HEK293 (cell line): ENCODE results near the gene ICAM5.

Experiments
- CTCF ChIA-PET: fragments of 350-600 bp; formaldehyde crosslinking; extraction: SDS; loops from one replicate; lab custom pipeline; 2021; ENCODE audit warnings: antibody characterized with exemption; lab: Yijun Ruan, JAX
- POLR2A ChIA-PET: fragments of 300-600 bp; formaldehyde crosslinking; extraction: SDS; loops from one replicate; lab custom pipeline; 2020; ENCODE audit warnings: antibody characterized with exemption, inconsistent platforms; lab: Yijun Ruan, JAX
- H3K27ac ChIP-seq: fragments of 200-500 bp; sonication (Bioruptor generic); 2 replicates; pipeline ENCODE4 v1.5.1; 2014; ENCODE audit warnings: low read depth, low read length, control low read depth, inconsistent platforms; ENCODE audit errors: extremely low read depth
- H3K36me3 ChIP-seq, 2 experiments: fragments of 200-500 bp in 1 of 2; sonication (Bioruptor generic) in 1 of 2; 1 replicate in 1 of 2; 2 replicates in 1 of 2; pipeline ENCODE4 v1.5.1; 2014 to 2017; ENCODE audit warnings: inconsistent platforms in 2 of 2, low read length in 2 of 2; ENCODE audit not compliant: control insufficient read depth in 2 of 2, insufficient read depth in 1 of 2
- H3K4me1 ChIP-seq: fragments of 200-500 bp; sonication (Bioruptor generic); 2 replicates; pipeline ENCODE4 v1.5.1; 2014; ENCODE audit warnings: mild to moderate bottlenecking, low read length, inconsistent platforms; ENCODE audit not compliant: control insufficient read depth, insufficient read depth
- H3K4me3 ChIP-seq: 2 replicates; pipeline ENCODE4 v1.5.1; 2011; ENCODE audit warnings: low read depth, mild to moderate bottlenecking, control low read depth, low read length, moderate library complexity
- H3K9me3 ChIP-seq: fragments of 200-500 bp; sonication (Bioruptor generic); 2 replicates; pipeline ENCODE4 v1.5.1; 2014; ENCODE audit warnings: low read depth, low read length, inconsistent platforms; ENCODE audit not compliant: control insufficient read depth, insufficient read depth
- GLIS1 ChIP-seq: fragments of 450-650 bp; formaldehyde crosslinking; IDR thresholded peaks from 2 replicates; pipeline ENCODE4 v1.5.1; 2016; ENCODE audit warnings: missing biosample characterization, missing genetic modification characterization
- GLIS2 ChIP-seq: fragments of 450-650 bp; formaldehyde crosslinking; IDR thresholded peaks from 2 replicates; pipeline ENCODE4 v1.5.1; 2016; ENCODE audit warnings: missing biosample characterization, missing genetic modification characterization
- KLF8 ChIP-seq: fragments of 450-650 bp; formaldehyde crosslinking; IDR thresholded peaks from 2 replicates; pipeline ENCODE4 v1.5.1; 2016; ENCODE audit warnings: missing biosample characterization, missing genetic modification characterization
- KLF9 ChIP-seq: fragments of 450-650 bp; formaldehyde crosslinking; IDR thresholded peaks from 2 replicates; pipeline ENCODE4 v1.5.1; 2016; ENCODE audit warnings: missing biosample characterization, missing genetic modification characterization, low read depth
- SALL2 ChIP-seq: fragments of 450-650 bp; formaldehyde crosslinking; IDR thresholded peaks from 2 replicates; pipeline ENCODE4 v1.5.0; 2017; ENCODE audit warnings: missing biosample characterization, mild to moderate bottlenecking, missing genetic modification characterization, borderline replicate concordance
- SP2 ChIP-seq: fragments of 450-650 bp; formaldehyde crosslinking; IDR thresholded peaks from 2 replicates; pipeline ENCODE4 v1.5.1; 2016; ENCODE audit warnings: missing biosample characterization, missing genetic modification characterization
- SP3 ChIP-seq: fragments of 450-650 bp; formaldehyde crosslinking; IDR thresholded peaks from 2 replicates; pipeline ENCODE4 v1.5.1; 2016; ENCODE audit warnings: missing biosample characterization, missing genetic modification characterization
- TRIM28 ChIP-seq: IDR thresholded peaks from 2 replicates; pipeline ENCODE4 v1.6.1; 2011; ENCODE audit warnings: low read length, control low read depth, borderline replicate concordance
- YY1 ChIP-seq: fragments of 450-650 bp; formaldehyde crosslinking; IDR thresholded peaks from 2 replicates; pipeline ENCODE4 v1.5.1; 2018; ENCODE audit warnings: missing biosample characterization, missing genetic modification characterization
- ZBTB17 ChIP-seq: fragments of 450-650 bp; formaldehyde crosslinking; IDR thresholded peaks from 2 replicates; pipeline ENCODE4 v1.5.1; 2016; ENCODE audit warnings: missing biosample characterization, missing genetic modification characterization
- ZBTB20 ChIP-seq: fragments of 450-650 bp; formaldehyde crosslinking; IDR thresholded peaks from 2 replicates; pipeline ENCODE4 v1.5.1; 2016; ENCODE audit warnings: missing biosample characterization, missing genetic modification characterization
- ZNF146 ChIP-seq: fragments of 450-650 bp; formaldehyde crosslinking; IDR thresholded peaks from 2 replicates; pipeline ENCODE4 v1.5.1; 2016; ENCODE audit warnings: missing biosample characterization, missing genetic modification characterization
- ZNF341 ChIP-seq: fragments of 450-650 bp; formaldehyde crosslinking; IDR thresholded peaks from 2 replicates; pipeline ENCODE4; 2016; ENCODE audit warnings: low read depth, missing biosample characterization, missing genetic modification characterization
- ZNF391 ChIP-seq: fragments of 450-650 bp; formaldehyde crosslinking; IDR thresholded peaks from 2 replicates; pipeline ENCODE4 v1.5.1; 2016; ENCODE audit warnings: low read depth, missing biosample characterization, missing genetic modification characterization, borderline replicate concordance
- ZNF426 ChIP-seq: fragments of 450-650 bp; formaldehyde crosslinking; IDR thresholded peaks from 2 replicates; pipeline ENCODE4 v1.5.1; 2017; ENCODE audit warnings: missing biosample characterization, missing genetic modification characterization, mild to moderate bottlenecking, inconsistent platforms, moderate library complexity
- ZNF660 ChIP-seq: fragments of 450-650 bp; IDR thresholded peaks from 2 replicates; pipeline ENCODE4 v1.5.1; 2018; ENCODE audit warnings: missing biosample characterization, mild to moderate bottlenecking, missing genetic modification characterization
- TF ChIP-seq, protein P1 (sequence below): fragments of 450-650 bp; formaldehyde crosslinking; conservative IDR thresholded peaks from 2 replicates; pipeline ENCODE4 v1.5.1; 2016; ENCODE audit warnings: low read depth, missing biosample characterization, missing genetic modification characterization
- TF ChIP-seq, protein P2 (sequence below): fragments of 450-650 bp; formaldehyde crosslinking; IDR thresholded peaks from 2 replicates; pipeline ENCODE4 v1.5.1; 2016; ENCODE audit warnings: missing biosample characterization, missing genetic modification characterization
- TF ChIP-seq, protein P3 (sequence below): sonication (generic); formaldehyde crosslinking; IDR thresholded peaks from 2 replicates; pipeline ENCODE4 v1.8.1; 2022; ENCODE audit warnings: mild to moderate bottlenecking, moderate library complexity, missing genetic modification reagents

Gene ICAM5

DNA sequence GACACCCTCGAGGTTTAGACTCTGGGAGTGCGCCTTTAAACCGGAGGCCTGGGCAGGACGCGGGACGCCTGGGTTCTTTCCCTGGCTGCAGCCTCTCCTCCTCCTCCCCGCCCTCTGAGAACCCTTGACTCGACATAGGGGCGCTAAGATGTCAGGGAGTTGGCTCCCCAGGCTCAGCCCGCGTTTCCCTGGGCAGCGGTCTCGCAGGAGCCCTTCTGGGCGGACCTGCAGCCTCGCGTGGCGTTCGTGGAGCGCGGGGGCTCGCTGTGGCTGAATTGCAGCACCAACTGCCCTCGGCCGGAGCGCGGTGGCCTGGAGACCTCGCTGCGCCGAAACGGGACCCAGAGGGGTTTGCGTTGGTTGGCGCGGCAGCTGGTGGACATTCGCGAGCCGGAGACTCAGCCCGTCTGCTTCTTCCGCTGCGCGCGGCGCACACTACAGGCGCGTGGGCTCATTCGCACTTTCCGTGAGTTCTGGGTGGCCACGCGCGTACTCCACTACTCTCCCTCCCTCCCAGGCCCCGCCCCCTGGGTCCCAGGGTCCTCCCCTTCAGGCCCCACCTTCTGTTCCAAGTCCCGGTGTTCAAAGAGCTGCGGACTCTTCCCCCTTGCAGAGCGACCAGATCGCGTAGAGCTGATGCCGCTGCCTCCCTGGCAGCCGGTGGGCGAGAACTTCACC is 1.3 kb downstream of the ICAM5 start (continued):
- no peak for TF ChIP-seq ZNF146
- TF ChIP-seq GLIS1 (tag by site-specific recombination): peak; percentile 82
- peak; percentile 90 for TF ChIP-seq SP2 (tag by site-specific recombination)
- TF ChIP-seq KLF8 (tag by site-specific recombination): peak; percentile 17; the same call in 1 of the 2 replicates
- peak; percentile 78 for TF ChIP-seq KLF9 (tag by site-specific recombination)
- TF ChIP-seq SP3 (tag by site-specific recombination): peak; percentile 87
- peak; percentile 32 for TF ChIP-seq ZBTB17 (tag by site-specific recombination)
- no peak for TF ChIP-seq ZNF426 (tag by site-specific recombination)
- TF ChIP-seq TRIM28: no peak
- TF ChIP-seq, protein P1, sequence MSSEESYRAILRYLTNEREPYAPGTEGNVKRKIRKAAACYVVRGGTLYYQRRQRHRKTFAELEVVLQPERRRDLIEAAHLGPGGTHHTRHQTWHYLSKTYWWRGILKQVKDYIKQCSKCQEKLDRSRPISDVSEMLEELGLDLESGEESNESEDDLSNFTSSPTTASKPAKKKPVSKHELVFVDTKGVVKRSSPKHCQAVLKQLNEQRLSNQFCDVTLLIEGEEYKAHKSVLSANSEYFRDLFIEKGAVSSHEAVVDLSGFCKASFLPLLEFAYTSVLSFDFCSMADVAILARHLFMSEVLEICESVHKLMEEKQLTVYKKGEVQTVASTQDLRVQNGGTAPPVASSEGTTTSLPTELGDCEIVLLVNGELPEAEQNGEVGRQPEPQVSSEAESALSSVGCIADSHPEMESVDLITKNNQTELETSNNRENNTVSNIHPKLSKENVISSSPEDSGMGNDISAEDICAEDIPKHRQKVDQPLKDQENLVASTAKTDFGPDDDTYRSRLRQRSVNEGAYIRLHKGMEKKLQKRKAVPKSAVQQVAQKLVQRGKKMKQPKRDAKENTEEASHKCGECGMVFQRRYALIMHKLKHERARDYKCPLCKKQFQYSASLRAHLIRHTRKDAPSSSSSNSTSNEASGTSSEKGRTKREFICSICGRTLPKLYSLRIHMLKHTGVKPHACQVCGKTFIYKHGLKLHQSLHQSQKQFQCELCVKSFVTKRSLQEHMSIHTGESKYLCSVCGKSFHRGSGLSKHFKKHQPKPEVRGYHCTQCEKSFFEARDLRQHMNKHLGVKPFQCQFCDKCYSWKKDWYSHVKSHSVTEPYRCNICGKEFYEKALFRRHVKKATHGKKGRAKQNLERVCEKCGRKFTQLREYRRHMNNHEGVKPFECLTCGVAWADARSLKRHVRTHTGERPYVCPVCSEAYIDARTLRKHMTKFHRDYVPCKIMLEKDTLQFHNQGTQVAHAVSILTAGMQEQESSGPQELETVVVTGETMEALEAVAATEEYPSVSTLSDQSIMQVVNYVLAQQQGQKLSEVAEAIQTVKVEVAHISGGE (tag by site-specific recombination): no peak
- TF ChIP-seq, protein P2, sequence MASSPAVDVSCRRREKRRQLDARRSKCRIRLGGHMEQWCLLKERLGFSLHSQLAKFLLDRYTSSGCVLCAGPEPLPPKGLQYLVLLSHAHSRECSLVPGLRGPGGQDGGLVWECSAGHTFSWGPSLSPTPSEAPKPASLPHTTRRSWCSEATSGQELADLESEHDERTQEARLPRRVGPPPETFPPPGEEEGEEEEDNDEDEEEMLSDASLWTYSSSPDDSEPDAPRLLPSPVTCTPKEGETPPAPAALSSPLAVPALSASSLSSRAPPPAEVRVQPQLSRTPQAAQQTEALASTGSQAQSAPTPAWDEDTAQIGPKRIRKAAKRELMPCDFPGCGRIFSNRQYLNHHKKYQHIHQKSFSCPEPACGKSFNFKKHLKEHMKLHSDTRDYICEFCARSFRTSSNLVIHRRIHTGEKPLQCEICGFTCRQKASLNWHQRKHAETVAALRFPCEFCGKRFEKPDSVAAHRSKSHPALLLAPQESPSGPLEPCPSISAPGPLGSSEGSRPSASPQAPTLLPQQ: peak; percentile 56; the same call in 1 of the 2 replicates
- peak; percentile 77; the same call in 1 of the 2 replicates for TF ChIP-seq ZNF341 (tag by site-specific recombination)
- TF ChIP-seq SALL2 (tag by site-specific recombination): no peak

DNA sequence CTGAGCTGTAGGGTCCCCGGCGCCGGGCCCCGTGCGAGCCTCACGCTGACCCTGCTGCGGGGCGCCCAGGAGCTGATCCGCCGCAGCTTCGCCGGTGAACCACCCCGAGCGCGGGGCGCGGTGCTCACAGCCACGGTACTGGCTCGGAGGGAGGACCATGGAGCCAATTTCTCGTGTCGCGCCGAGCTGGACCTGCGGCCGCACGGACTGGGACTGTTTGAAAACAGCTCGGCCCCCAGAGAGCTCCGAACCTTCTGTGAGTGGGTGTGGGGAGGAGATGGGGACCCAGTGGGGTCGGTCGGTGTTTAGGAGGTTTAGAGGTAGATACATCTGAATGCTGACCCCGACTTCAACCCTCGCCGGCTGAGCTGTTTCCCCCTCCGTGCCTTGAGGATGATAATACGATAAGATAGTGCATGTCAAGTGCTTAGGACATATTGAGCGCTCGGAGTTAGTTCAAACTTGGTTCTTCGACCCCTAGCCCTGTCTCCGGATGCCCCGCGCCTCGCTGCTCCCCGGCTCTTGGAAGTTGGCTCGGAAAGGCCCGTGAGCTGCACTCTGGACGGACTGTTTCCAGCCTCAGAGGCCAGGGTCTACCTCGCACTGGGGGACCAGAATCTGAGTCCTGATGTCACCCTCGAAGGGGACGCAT is 1.9 kb downstream of the ICAM5 start:
- Histone ChIP-seq H3K4me1 (peaks cover 4% of the 10 kb centered on the region; the same call in 1 of the 2 replicates), H3K36me3 (peaks cover 0 to 5% of the 10 kb centered on the region in 2 experiments; a peak in 1 of 3 replicates), H3K27ac (peak overlapping the region; percentile 6; the same call in 1 of the 2 replicates)
- CTCF ChIA-PET: interaction anchor here (0.7 to 1.9 kb wide), 5 partner anchors 8 to 42 kb away, joined by 3 to 6 read pairs (median 4); no protein-coding TSS in a partner anchor
- peak; percentile 21; the same call in 1 of the 2 replicates for TF ChIP-seq GLIS2 (tag by site-specific recombination)
- peak; percentile 64; the same call in 1 of the 2 replicates for TF ChIP-seq ZNF341 (tag by site-specific recombination)
- TF ChIP-seq, protein P3, sequence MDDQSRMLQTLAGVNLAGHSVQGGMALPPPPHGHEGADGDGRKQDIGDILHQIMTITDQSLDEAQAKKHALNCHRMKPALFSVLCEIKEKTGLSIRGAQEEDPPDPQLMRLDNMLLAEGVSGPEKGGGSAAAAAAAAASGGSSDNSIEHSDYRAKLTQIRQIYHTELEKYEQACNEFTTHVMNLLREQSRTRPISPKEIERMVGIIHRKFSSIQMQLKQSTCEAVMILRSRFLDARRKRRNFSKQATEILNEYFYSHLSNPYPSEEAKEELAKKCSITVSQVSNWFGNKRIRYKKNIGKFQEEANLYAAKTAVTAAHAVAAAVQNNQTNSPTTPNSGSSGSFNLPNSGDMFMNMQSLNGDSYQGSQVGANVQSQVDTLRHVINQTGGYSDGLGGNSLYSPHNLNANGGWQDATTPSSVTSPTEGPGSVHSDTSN (CRISPR knock-in tag): 0 out of 2 replicates have a peak, but pooled peaks have one; percentile 64
- no peak for TF ChIP-seq ZNF660 (tag by site-specific recombination)
- TF ChIP-seq SP2 (tag by site-specific recombination): 0 out of 2 replicates have a peak, but pooled peaks have one; percentile 1
- TF ChIP-seq YY1 (tag by site-specific recombination): no peak
- TF ChIP-seq ZBTB20 (tag by site-specific recombination): peak; percentile 82
- 0 out of 2 replicates have a peak, but pooled peaks have one; percentile 35 for TF ChIP-seq ZNF391
- TF ChIP-seq, all 188 proteins: peak for 6
- Histone ChIP-seq H3K4me3 (peak overlapping the region; percentile 41), H3K9me3 (no peaks in the 10 kb centered on the region)
- POLR2A ChIA-PET: interaction anchor here (0.5 to 2.0 kb wide), 13 partner anchors 13 to 372 kb away, joined by 3 to 13 read pairs (median 4); partner anchors contain the start of genes ICAM1, RAVER1 and TYK2
